Mammary microvascular endothelial cell (primary cell): ENCODE results near the gene RGMB. TPM values are rescaled to one million over a fixed set of nuclear protein-coding genes. Genes with fewer than 3 reads are reported as not detected.

Experiments
- total RNA-seq: library from RNA; depleted of rRNA; stranded (reverse); fragments of >200 nt; gene quantifications from 2 replicates; pipeline ENCODE4 v1.2.3, GENCODE V29; 2015

The RGMB gene, protein sequence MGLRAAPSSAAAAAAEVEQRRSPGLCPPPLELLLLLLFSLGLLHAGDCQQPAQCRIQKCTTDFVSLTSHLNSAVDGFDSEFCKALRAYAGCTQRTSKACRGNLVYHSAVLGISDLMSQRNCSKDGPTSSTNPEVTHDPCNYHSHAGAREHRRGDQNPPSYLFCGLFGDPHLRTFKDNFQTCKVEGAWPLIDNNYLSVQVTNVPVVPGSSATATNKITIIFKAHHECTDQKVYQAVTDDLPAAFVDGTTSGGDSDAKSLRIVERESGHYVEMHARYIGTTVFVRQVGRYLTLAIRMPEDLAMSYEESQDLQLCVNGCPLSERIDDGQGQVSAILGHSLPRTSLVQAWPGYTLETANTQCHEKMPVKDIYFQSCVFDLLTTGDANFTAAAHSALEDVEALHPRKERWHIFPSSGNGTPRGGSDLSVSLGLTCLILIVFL
- total RNA-seq: 22.1 and 24.4 TPM in 2 replicates

DNA sequence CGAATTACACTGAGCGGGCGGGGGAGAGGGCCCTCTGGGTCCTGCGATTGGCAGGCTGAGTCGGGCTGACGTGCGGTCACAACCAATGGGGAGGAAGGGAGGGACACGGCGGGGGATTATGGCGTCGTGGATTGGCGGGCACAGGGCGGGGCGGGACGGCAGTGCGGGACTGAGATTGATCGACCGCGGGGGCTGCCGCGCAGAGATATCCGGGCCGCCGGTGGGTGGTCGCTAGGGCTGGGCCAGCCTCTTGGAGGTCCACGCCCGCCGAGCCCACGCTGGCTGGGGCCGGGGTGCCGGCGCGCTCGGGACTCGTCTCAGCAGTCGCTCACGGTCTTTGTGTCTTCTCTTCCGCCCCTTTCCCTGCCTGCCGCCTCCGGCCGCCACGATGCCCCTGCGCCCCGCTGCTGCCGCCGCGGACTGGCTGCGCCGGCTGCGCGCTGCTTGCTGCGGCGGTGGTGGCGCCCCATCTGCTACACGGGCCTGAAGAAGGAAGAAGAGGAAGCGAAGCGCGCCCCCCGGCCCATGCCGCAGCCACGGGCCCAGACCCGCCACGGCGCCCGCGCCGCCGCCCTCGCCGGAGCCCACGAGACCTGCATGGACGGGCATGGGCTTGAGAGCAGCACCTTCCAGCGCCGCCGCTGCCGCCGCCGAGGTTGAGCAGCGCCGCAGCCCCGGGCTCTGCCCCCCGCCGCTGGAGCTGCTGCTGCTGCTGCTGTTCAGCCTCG, at the start of gene RGMB:
TSS of gene RGMB (plus strand) at position 200 of the 728 bp plus-strand sequence. CDS start at position 608, 408 bp downstream.

Other genes starting within 250 kb of the RGMB start
- 21.4 and 28.2 TPM in 2 replicates for gene CHD1, start 155.3 kb downstream of the RGMB start, total RNA-seq